Measurements from ENCODE around the gene R3HDM4. TPM values are rescaled to one million over a fixed set of nuclear protein-coding genes. Genes with fewer than 3 reads are reported as not detected.
A peak's percentile ranks its signal among the peaks of the same experiment; 100 is the strongest.
"Not testable (repeated sequence)": the region's sequence is repeated elsewhere in the genome, so short reads cannot be mapped to it uniquely, and the experiment has no call there.

The R3HDM4 gene
- total and polyA plus RNA-seq, 9 of the 15 experiments (the other 6 are each of a cell fraction or from before 2014, with no cell fraction given), result 3.2 to 154 (median 59.0) TPM

- no peak for TF ChIP-seq ATF1 (CRISPR knock-in tag; IDR thresholded peaks at IDR 0.05)
- TF ChIP-seq ATF1 (tag; IDR thresholded peaks at IDR 0.05), result peak; percentile 43; the same call in 1 of the 2 replicates
- no peak for TF ChIP-seq CREB1 (IDR thresholded peaks at IDR 0.05)
- no peak for TF ChIP-seq CREB1 (CRISPR knock-in tag; IDR thresholded peaks at IDR 0.05)
- TF ChIP-seq ZFP36 (IDR thresholded peaks at IDR 0.05; ENCODE audit: low read depth, low read length, partially characterized antibody), result peak; percentile 73
- TF ChIP-seq HNRNPH1 (optimal IDR thresholded peaks at IDR 0.05; ENCODE audit: low read depth, low read length), result no peak
- TF ChIP-seq ESRRA (IDR thresholded peaks at IDR 0.05; ENCODE audit: borderline replicate concordance, low read depth), result 0 out of 2 replicates have a peak, but pooled peaks have one; percentile 23
- no peak for TF ChIP-seq CHAMP1 (IDR thresholded peaks at IDR 0.05)
These were observed 62.6 kb downstream of the R3HDM4 start (continued) for GRCh38 chr19:850221-850978.

- ATAC-seq; H3K27ac ChIP-seq (ENCODE audit: extremely low read depth, low read depth, low read length); DNase-seq (ENCODE audit: extremely low read depth in 1 of 4, low spot score in 3 of 4); FAIRE-seq; H2AFZ ChIP-seq (ENCODE audit: low read depth, low read length); H3K4me3 ChIP-seq; H3K79me2 ChIP-seq (ENCODE audit: control insufficient read depth, insufficient read depth, low read length); H3K27me3 ChIP-seq (ENCODE audit: control insufficient read depth in 2 of 2, insufficient read depth in 2 of 2, low read length in 2 of 2); H3K9me1 ChIP-seq (ENCODE audit: control insufficient read depth, insufficient read depth, low read length); CTCF ChIA-PET (ENCODE audit: low intra/inter-chr PET ratio); H3K9me3 ChIP-seq (replicated peaks; ENCODE audit: control insufficient read depth, insufficient read depth, low read depth, low read length); H3K9ac ChIP-seq (ENCODE audit: insufficient read depth in 1 of 2, low read depth in 2 of 2, low read length in 2 of 2); intact Hi-C loops (cut with micrococcal nuclease); BruUV-seq (replicated peaks); H3K4me2 ChIP-seq (ENCODE audit: insufficient read depth, low read length); in situ Hi-C loops (cut with MboI); H3K36me3 ChIP-seq (ENCODE audit: control insufficient read depth, insufficient read depth, low read length); H4K20me1 ChIP-seq (replicated peaks; ENCODE audit: control insufficient read depth, insufficient read depth, low read length): not testable (repeated sequence)
- 67% methylated on average over 8 of the region's 8 CpGs for WGBS (ENCODE audit: insufficient coverage, low coverage, missing lambda C conversion rate)
- TF ChIP-seq KDM1A (IDR thresholded peaks at IDR 0.05), result 0 out of 4 replicates have a peak, but pooled peaks of 1 of the 2 experiments have one; percentile 14
- peak; percentile 99 for TF ChIP-seq ZNF121 (CRISPR knock-in tag; conservative IDR thresholded peaks at IDR 0.05)
- TF ChIP-seq BCOR (IDR thresholded peaks at IDR 0.05), result peak; percentile 68
- POLR2A ChIA-PET, result interaction anchor here (0.5 kb wide), 1 partner anchor 217 kb away, joined by 3 read pairs; no protein-coding TSS in a partner anchor
- H3K4me1 ChIP-seq (replicated peaks in 1 of 2; ENCODE audit: control insufficient read depth in 2 of 2, insufficient read depth in 2 of 2, low read length in 2 of 2), result peaks cover 5 to 54% of the 10 kb centered on the region in 2 experiments; a peak in 3 of 5 replicates
These were observed 63.8 kb downstream of the R3HDM4 start for GRCh38 chr19:849195-849594.

Measured in K562 (cell line).